DLD1 (cell line): ENCODE results near the gene KCNQ5.
"Not testable (repeated sequence)": the region's sequence is repeated elsewhere in the genome, so short reads cannot be mapped to it uniquely, and the experiment has no call there.

Experiments used
- in situ Hi-C: cut with HindIII; loops from 2 replicates; pipeline ENCODE4 v1.10.0; 2017; ENCODE audit warnings: low sequenced_read_pairs

KCNQ5 gene

DNA sequence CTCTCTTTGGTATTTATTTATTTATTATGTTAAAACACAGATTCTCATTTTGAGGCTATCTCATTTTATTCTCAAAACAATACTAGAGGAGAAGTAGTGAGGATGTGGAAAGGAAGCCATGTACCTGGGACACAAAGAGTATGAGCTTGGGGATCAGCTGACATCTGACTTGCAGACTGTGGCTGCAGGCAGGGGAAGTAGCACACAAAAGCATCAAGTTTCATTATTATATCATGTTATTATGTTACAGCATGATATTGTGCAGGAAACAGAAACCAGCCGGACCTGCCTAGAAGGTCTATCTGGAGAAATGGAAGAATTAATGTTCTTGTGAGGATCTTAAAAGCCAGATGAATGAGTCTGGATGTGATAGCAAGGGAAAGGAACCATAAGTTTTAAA, 355.2 kb downstream of the KCNQ5 start:
- in situ Hi-C loops, result no loop called here

DNA sequence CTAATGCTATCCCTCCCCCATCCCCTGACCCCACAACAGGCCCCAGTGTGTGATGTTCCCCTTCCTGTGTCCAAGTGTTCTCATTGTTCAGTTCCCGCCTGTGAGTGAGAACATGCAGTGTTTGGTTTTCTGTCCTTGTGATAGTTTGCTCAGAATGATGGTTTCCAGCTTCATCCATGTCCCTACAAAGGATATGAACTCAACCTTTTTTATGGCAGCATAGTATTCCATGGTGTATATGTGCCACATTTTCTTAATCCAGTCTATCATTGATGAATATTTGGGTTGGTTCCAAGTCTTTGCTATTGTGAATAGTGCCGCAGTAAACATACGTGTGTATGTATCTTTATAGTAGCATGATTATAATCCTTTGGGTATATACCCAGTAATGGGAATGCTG, 356.9 kb downstream of the KCNQ5 start:
- in situ Hi-C loops, result not testable (repeated sequence)

DNA sequence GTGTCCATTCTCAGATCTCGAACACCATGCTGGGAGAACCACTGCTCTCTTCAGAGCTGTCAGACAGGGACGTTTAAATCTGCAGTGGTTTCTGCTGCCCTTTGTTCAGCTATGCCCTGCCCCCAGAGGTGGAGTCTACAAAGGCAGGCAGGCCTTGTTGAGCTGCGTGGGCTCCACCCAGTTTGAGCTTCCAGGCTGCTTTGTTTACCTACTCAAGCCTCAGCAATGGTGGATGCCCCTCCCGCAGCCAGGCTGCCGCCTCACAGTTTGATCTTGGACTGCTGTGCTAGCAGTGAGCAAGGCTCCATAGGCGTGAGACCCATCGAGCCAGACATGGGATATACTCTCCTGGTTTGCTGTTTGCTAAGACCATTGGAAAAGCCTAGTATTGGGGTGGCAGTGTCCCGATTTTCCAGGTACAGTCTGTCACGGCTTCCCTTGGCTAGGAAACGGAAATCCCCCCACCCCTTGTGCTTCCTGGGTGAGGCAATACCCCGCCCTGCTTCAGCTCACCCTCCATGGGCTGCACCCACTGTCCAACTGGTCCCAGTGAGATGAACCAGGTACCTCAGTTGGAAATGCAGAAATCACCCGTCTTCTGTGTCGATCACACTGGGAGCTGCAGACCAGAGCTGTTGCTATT, 362.4 kb downstream of the KCNQ5 start:
- in situ Hi-C loops, result not testable (repeated sequence)

DNA sequence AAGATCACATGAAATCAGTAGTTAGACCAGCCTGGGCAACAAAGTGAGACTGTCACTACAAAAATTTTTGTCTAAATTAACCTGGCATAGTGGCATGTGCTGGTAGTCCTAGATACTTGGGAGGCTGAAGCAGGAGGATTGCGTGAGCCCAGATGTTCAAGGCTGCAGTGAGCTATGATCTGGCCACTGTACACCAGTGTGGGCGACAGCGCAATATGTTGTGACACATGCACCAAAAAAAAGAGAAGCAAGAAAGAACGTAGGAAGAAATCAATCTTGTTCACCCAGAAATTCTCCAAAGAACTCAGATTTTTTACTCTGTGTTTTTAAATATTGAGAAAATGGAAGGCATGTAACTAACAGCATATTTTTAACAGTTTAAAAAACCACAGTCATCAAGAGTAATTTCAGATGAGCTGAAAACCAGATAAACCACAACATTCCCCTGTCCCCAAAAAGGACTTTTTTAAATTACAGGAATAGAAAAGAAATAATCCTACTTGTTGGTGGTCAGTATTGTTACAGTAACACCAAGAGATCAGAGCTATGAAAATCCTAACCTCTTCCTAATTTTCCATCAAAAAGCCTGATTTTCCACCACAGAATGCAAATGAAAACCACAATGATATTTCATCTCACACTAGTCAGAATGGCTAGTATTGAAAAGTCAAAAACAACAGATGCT, 363.3 kb downstream of the KCNQ5 start:
- in situ Hi-C loops, result no loop called here

DNA sequence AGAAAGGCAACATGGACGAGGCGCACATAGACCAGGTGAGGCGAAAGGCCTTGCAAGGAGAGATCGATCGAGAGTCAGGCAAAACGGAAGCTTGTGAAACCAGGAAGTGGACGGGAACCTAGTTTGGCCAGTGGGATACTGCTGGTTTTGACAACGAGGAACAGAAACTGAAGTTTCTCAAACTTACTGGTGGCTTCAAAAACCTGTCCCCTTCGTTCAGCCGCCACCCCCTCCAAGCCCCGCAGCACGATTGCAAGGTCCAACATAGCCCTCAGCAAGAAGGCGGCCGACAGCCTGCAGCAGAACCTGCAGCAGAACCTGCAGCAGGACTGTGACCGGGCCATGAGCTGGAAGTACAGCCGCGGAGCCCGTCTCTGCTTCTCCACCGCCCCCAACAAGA, 365.4 kb downstream of the KCNQ5 start:
- in situ Hi-C loops, result no loop called here

DNA sequence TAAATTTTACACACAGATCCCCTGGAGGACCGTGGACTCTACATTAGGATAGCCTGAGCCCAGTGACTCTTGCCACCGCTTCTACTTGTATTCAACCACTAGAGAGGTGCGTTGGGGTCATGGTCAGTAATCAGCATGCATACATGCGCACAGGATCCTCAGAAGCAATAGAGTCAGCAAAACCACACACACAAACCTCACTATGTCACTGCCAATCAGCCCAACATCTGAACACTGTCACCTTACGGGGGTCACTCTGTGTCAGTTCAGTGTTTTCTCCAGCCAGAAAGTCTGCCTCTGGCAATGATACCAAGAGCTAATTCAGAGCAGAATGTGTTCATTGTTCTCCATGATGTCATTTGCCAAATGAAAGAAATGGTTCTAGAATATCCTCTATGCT, 378.1 kb downstream of the KCNQ5 start:
- in situ Hi-C loops, result no loop called here

GRCh38 chr6:73000460-73000859, 378.6 kb downstream of the KCNQ5 start:
- in situ Hi-C loops, result no loop called here

- in situ Hi-C loops, result no loop called here
Observed at GRCh38 chr6:73002588-73002987, 380.7 kb downstream of the KCNQ5 start.

GRCh38 chr6:73003302-73003701, 381.4 kb downstream of the KCNQ5 start:
- in situ Hi-C loops, result no loop called here

DNA sequence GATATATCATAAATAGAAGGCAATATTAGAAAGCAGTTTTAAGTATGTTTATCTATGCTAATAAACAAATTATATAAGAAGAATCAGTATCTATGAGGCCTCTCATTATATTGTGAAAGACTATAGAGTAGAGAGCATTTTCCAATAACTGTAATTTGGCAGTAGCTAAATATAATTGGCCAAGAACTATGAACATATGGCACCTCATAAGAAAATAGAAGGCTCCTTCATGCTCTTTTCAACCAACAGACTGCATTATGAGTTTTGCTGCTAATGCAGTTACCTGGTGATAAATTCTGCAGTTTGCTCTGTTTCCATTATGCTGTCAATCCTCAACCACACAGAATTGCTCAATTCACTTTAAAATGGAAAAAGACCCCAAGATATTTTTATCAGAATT, 382.4 kb downstream of the KCNQ5 start:
- in situ Hi-C loops, result no loop called here

DNA sequence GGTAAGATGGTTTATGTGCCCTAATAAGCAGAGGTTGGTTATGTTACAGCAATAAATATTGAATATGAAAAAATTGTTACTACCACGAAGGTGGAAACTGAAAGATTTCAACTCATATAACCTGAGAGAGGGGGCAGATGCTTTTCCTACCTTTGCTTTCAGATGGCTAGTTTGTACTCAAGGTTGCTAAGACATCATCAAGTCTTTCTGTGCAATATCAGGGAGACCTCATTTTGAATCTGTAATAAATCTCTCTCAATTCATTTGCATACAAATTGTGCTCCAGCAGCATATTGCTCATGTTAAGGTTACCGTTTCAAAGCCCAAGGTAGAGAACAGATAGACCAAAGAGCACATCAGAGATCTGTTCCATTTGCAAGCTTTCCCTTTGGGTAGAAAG, 383.0 kb downstream of the KCNQ5 start:
- in situ Hi-C loops, result no loop called here

DNA sequence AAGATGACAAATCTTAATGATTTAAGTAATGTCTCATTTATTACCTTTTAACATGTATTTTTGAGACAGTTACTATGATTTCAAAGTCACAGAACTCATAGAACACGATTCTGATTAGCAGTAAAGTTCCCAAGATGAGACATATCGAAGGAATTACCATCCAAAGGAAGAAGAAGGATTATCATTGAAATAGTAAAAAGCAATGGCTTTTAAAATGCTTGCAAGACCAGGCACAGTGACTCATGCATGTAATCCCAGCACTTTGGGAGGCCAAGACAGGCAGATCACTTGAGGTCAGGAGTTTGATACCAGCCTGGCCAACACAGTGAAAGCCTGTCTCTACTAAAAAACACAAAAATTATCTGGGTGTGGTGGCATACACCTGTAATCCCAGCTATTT, 384.3 kb downstream of the KCNQ5 start:
- in situ Hi-C loops, result no loop called here

GRCh38 chr6:73011945-73012344, 390.1 kb downstream of the KCNQ5 start:
- in situ Hi-C loops, result no loop called here

DNA sequence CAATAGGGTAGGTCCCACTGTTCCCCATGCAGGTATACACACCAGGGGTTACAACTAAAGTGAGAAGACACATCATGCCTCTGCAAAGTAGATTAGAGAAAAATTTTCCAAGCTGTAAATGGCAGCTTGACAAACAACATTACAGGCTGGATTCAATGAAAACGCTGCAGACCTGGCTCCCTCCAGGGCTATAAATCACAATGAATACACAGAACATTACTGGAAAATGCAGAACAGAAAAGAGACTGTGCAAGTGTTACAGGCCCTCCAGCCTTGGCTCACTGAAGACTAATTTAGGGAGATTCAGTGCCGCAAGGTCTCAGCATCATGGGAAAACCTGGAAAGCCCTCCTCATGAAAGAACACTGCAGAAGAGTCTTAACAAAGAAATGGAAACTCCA, 395.6 kb downstream of the KCNQ5 start:
- in situ Hi-C loops, result no loop called here

- in situ Hi-C loops, result no loop called here
Observed at GRCh38 chr6:73024598-73024997, 402.7 kb downstream of the KCNQ5 start.

GRCh38 chr6:73027691-73028090, 405.8 kb downstream of the KCNQ5 start:
- in situ Hi-C loops, result no loop called here

DNA sequence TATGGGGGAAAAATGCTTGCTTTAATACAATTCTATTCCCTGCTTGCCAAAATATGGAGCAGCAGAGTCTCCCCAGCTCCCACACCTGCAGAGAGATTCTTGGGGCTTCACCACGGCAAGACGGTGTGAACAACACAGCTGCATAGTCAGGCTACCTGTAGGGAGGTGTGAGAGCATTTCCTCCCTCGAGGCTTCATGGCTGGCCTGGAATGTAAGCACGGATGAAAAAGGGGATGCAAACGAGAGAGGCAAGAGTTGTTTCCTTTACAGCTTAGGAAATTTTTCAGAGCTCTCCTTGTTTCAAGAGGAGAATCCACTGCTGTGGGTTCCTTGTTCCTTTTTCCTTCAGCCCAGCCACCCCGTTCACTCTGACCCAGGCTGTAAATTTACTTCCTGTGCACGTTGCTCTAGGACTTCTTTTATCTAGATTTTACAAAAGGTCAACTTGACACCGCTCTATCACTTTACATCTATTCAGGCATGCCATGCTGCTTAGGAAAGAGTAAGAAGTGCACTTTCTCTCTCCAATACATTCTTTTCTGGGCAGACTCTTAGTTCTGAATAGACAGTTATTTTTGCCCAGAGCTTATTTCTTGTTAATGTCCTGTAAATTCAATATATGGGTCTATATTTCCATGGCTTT, 406.4 kb downstream of the KCNQ5 start:
- in situ Hi-C loops, result no loop called here

DNA sequence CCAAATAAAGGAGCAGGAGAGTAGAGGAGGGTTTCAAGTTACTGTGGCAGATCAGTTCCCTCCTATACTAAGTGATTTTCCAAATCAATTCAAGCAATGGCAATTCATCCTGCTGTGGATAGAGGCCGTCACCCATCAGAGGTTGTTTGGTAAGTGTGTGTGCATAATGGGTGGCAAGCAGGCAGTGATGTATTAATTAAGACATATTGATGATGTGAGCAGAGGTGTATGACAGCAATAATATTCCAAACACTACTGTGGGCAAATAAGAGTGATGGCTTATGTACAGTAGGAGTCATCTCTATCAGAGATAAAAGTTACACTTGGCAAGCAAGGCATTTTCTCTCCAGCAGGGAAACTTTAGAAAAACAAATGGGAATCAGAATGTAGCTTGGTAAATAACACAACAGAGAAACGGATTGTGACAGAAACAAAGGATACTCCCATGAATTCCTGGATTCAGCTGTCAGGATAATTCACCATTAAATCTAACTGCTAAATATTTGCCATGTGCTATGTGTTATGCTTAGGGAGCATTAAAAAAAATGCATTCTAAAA, 407.1 kb downstream of the KCNQ5 start:
- in situ Hi-C loops, result no loop called here

GRCh38 chr6:73030257-73030656, 408.4 kb downstream of the KCNQ5 start:
- in situ Hi-C loops, result no loop called here

DNA sequence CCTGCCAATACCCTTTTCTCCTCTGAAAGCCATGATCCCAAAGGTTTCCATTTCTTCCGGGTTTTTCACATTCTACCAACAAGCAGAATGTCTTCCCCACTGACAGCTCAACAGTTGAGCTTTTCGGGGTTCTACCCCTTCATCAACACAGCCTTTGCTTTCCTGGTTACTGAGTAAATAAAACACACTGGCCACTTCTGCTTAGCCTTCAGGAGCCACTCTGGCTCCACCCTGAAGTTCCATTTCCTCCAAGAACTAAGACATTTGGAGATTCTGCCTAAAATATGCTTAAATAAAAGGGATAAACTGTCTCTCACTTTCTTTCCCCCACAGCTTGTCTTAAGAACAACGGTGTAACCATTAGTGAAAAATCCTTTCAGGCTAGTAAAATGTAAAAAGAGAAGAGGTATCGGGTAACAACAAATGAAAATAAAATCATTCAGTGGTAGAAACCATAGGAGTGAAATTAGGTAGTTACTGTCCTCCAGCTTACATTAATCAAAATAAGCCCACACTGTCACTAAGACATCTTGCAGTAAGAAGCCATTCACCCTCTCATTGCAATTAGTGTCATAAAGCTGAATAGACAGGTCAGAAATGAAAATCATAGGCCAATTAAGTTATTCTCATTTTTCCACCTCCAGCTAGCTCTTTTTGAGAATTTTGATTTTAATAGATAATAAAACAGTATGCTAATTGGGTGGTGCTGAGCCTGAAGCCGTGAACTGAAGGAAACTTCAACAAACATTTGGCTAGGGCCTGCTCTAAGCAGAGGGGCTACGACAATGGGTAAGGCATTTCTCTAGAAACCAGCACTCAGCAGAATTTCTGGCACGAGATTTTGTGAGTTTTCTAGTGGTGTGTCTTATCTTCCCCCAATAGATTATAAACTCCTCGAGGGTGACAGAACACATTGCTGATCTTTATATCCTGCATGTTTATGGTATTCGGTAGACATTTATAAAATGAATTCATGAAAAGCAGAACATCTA, 409.2 kb downstream of the KCNQ5 start:
- in situ Hi-C loops, result no loop called here

DNA sequence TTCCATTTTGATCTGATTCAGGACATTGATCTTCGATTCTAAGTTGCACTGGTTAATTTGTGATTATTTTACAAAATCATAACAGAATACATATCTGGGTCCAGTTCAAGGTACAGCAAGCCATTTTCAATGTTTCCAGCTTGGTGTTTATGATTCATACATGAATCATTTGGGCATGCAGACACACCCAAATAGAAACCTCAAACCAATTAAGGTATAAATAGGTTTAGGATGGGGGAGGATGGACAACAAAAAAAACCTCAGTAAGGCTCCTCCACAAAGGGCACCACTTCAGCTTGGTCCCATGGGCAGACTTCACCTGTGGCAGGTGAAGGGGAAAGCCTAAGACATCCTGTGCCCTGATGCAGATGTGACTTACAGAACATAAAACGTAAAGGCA, 410.7 kb downstream of the KCNQ5 start:
- in situ Hi-C loops, result no loop called here
